Stimulated activated effector memory CD8-positive, alpha-beta T cell treated with anti-CD3 and anti-CD28 coated beads, Interleukin-12 subunit alpha, Interleukin-12 subunit beta, amount 100 ng/mL, for 72 hours (primary cell): Measurements from ENCODE around the gene FAM184A.

Experiments used
- ATAC-seq: fragments of 150-1000 bp; cut with Tn5 transposase; 2 replicates; pipeline ENCODE4 v1.10.0; 2021
- DNase-seq, 2 donors: peaks; one replicate each; pipeline ENCODE4 v3.0.0; 2021 to 2022; ENCODE audit warnings: low spot score in 2 of 2
- H3K27ac Mint-ChIP-seq: one replicate; pipeline ENCODE4 v1.8.0; 2022; ENCODE audit warnings: mild to moderate bottlenecking, mixed read lengths
- H3K36me3 Mint-ChIP-seq: one replicate; pipeline ENCODE4 v1.8.0; 2022; ENCODE audit warnings: mild to moderate bottlenecking, mixed read lengths
- H3K4me1 Mint-ChIP-seq: one replicate; pipeline ENCODE4 v1.8.0; 2022; ENCODE audit warnings: mixed read lengths
- H3K4me3 Mint-ChIP-seq: one replicate; pipeline ENCODE4 v1.8.0; 2022; ENCODE audit warnings: mild to moderate bottlenecking, mixed read lengths
- H3K9me3 Mint-ChIP-seq: one replicate; pipeline ENCODE4 v1.8.0; 2022; ENCODE audit warnings: mixed read lengths

The FAM184A gene

DNA sequence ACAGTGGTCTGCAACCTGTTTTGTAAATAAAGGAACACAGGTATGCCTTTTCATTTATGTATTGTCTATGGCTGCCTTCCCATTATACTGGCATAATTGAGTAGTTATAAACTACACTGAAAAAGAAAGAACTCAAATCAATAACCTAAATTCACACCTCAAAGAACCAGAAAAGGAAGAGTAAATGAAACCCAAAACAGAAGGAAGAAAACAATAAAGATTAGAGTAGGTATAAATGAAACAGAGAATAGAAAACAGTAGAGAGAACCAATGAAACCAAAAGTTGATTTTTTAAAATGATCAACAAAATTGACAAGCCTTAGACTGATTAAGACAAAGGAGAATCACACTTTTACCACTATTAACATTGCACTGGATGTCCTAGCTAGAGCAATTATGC lies 34.7 kb downstream of the FAM184A start:
- ATAC-seq (peak; percentile 37), DNase-seq (no peak)
- Mint-ChIP-seq H3K9me3 (no peaks in the 10 kb centered on the region), H3K27ac (no peak overlapping the region), H3K4me1 (peaks cover 6% of the 10 kb centered on the region), H3K36me3 (no peaks in the 10 kb centered on the region), H3K4me3 (no peak overlapping the region)

DNA sequence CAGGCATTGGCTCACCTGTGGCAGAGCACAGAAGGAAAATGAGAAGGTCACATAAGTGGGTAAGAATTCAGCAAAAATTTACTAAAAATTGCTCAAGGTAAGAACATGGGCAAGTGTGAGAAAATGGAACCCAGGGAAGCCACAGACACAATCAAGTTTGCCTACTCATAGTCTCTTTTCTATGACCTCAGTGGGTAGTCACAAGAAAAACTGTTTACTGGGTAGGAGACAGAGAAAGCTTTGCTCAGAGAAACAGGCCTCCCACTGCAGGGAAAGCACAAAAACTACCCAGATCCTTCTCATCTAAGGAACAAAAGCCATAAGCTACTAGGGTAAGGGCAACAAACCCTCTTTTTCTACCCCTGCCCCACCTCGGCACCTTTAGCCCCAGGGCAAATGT lies 35.2 kb downstream of the FAM184A start:
- no peak overlapping the region for H3K27ac Mint-ChIP-seq
- no peaks in the 10 kb centered on the region for H3K9me3 Mint-ChIP-seq
- no peak for DNase-seq
- no peaks in the 10 kb centered on the region for H3K36me3 Mint-ChIP-seq
- H3K4me3 Mint-ChIP-seq, result no peak overlapping the region
- ATAC-seq, result peak; percentile 93
- H3K4me1 Mint-ChIP-seq, result peaks cover 6% of the 10 kb centered on the region

DNA sequence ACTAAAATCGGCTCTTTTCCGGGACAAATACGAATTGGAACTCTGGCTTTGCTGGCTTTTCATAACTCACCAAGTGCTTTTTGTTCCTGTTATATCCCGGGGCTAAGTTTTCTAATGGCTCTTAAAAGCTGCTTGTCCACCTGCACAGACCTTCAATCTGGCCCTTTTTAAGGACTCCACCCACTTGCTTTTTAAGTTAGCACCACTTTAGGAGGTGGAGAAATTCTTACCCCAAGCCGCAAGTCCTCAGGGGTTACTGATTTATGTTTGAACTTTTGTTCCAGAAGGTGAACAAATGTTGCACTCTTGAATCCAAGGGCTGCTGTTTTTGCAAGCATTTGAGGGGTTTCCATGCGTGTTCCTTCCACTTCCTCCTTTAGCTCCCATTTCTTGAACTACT lies 37.8 kb downstream of the FAM184A start:
- Mint-ChIP-seq H3K4me3 (no peak overlapping the region), H3K4me1 (peaks cover 6% of the 10 kb centered on the region), H3K9me3 (no peaks in the 10 kb centered on the region), H3K27ac (no peak overlapping the region), H3K36me3 (no peaks in the 10 kb centered on the region)
- no peak for DNase-seq
- ATAC-seq, result no peak

DNA sequence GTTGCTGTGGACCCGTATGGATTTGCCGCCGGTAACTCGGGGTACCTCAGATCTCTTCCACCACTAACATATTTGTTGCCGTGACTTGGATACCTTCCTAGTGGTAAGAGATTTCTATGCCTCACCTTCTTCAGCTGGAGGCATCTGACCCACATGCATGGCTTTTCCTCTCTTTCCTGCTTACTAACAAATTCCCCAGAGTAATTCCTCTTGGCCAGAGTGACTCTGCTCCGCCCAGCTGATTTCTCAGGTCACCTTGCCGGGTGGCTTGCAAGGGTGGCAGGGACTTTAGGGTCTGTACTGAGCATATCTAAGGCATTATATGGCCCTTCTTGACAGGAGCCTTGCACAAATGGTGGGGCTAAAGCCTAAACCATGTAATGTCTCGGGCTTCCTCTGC lies 38.2 kb downstream of the FAM184A start:
- no peak overlapping the region for H3K4me3 Mint-ChIP-seq
- ATAC-seq, result no peak
- H3K27ac Mint-ChIP-seq, result no peak overlapping the region
- DNase-seq, result no peak
- no peaks in the 10 kb centered on the region for H3K9me3 Mint-ChIP-seq
- H3K4me1 Mint-ChIP-seq, result peaks cover 6% of the 10 kb centered on the region
- no peaks in the 10 kb centered on the region for H3K36me3 Mint-ChIP-seq

DNA sequence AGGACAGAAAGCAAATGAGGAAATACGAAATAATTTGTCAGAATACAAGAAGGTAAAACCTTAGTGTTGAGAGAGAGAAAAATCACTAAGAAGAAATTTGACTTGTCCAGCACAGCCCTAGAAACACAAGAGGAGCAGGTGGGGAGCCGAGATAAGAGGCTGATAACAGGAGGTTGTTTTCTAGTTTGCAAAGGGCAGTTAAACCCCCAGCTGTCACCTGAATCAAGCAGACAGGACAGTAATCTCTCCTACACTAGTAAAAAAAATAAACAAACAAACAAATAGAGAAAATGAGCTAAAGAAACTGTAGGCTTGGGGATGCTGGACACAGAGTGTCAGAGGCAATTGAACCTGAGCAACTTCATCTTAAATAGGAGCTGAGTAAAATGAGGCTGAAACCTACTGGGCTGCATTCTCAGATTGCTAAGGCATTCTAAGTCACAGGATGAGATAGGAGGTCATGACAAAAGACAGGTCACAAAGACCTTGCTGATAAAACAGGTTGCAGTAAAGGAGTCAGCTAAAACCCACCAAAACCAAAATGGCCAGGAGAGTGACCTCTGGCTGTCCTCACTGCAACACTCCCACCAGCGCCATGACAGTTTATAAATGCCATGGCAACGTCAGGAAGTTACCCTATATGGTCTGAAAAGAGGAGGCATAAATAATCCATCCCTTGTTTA lies 40.4 kb downstream of the FAM184A start:
- no peak for DNase-seq
- ATAC-seq, result no peak
- H3K9me3 Mint-ChIP-seq, result no peaks in the 10 kb centered on the region
- H3K27ac Mint-ChIP-seq, result no peak overlapping the region
- no peak overlapping the region for H3K4me3 Mint-ChIP-seq
- no peaks in the 10 kb centered on the region for H3K36me3 Mint-ChIP-seq
- H3K4me1 Mint-ChIP-seq, result no peaks in the 10 kb centered on the region

DNA sequence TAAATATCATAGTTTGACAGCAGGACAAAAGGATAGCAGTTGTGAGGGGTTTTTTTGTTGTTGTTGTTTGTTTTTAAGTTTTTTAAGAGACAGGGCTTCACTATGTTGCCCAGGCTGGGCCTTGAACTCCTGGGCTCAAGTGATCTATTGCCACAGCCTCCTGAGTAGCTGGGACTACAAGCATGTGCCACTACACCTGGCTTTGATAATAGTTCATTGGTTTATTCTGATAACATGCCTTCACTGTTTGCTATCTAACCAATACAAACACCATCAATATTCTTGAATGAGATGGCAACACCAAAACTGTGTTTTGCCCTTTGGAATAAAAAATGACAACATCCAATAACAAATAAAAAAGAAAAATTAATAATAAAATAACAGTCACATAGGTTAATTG lies 41.2 kb downstream of the FAM184A start:
- Mint-ChIP-seq H3K36me3 (no peaks in the 10 kb centered on the region), H3K4me1 (no peaks in the 10 kb centered on the region), H3K4me3 (no peak overlapping the region), H3K9me3 (no peaks in the 10 kb centered on the region), H3K27ac (no peak overlapping the region)
- DNase-seq (no peak), ATAC-seq (no peak)

DNA sequence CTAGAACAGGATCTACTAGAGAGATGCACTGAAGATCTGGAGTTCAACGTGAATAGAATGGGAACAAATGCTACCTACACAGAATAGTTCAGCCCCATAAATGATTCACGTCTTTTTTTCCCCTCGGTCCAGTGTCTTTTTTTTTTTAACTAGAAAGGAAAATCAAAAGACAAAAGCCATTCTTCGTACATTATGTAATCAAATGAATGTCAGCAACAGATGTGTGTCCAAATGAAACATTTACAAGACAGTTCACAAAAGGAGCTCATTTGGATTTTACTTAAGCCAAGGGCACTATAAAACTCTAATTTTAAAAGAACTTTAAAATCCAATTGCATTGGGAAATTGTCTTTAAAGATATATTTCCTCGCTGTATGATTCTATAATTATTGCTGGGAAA lies 42.4 kb downstream of the FAM184A start:
- no peak for DNase-seq
- Mint-ChIP-seq H3K4me1 (no peaks in the 10 kb centered on the region), H3K36me3 (no peaks in the 10 kb centered on the region), H3K27ac (no peak overlapping the region), H3K9me3 (no peaks in the 10 kb centered on the region), H3K4me3 (no peak overlapping the region)
- ATAC-seq, result no peak

DNA sequence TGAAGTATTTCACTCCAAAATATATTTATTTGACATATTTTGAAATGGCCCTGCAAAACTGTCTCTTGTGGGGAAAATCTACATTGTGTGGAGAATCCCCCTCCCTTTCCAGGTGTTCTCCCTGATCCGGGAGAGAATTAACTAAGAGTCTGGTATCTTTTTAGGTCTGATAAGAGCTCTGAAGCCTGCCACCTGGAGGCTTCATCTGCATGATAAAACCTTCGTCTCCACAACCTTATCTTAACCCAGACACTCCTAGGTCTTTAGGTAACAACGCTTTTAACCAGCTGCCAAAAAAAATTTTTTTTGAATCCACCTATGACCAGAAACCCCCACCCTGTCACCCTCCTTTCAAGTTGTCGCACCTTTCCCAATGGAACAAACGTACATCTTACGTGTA lies 43.0 kb downstream of the FAM184A start:
- Mint-ChIP-seq H3K4me1 (no peaks in the 10 kb centered on the region), H3K9me3 (no peaks in the 10 kb centered on the region), H3K4me3 (no peak overlapping the region), H3K27ac (no peak overlapping the region), H3K36me3 (no peaks in the 10 kb centered on the region)
- no peak for DNase-seq
- no peak for ATAC-seq

DNA sequence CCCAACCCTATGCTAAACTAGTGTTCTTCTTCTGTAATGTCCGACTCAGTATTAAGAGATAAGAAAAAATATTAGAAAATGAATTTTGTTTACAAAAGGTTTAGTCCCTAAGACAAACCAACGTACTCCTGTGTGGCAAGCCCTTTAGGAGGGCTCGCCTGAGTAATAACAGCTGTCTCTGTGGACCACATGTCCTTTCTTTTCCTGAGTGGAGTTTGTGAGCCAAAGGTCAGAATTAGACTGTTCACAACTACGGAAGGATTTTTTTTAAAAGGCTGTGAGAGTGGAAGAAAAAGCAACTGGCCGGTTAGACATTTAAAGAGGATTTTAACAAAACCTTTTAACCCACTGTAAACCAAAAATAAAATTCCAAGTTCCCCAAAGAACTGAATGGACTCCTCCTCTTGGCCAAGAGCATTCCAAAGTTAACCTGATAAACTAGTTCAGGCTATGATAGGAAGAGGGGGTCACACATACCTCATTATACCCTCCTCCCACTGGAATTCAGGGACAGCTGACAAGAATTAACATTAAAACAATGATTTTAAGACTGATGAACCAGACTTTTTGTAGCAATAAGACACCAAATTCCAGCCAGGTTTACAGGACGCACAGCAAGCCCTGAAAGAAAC lies 43.5 kb downstream of the FAM184A start:
- no peak for ATAC-seq
- Mint-ChIP-seq H3K27ac (no peak overlapping the region), H3K4me3 (no peak overlapping the region), H3K36me3 (no peaks in the 10 kb centered on the region), H3K9me3 (no peaks in the 10 kb centered on the region), H3K4me1 (no peaks in the 10 kb centered on the region)
- DNase-seq, result no peak

DNA sequence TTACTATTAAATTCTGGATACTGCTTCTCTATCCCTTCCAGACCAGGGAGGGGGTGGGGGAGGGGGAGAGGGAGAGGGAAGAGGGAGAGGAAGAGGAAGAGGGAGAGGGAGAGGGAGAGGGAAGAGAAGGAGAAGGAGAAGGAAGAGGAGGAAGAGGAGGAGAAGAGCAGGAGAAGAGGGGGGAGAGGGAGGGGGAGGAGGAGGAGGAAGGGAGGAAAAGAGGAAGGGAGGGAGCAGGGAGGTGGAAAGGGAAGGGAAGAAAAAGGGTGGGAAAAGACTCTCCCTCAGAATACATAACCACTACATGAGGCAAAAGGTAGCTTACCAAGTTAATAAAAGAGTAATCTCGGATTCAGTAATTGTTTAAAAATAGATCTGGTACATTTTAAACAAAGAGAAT lies 46.0 kb downstream of the FAM184A start:
- Mint-ChIP-seq H3K4me3 (no peak overlapping the region), H3K4me1 (no peaks in the 10 kb centered on the region), H3K9me3 (no peaks in the 10 kb centered on the region), H3K36me3 (no peaks in the 10 kb centered on the region), H3K27ac (no peak overlapping the region)
- ATAC-seq (no peak), DNase-seq (no peak)

DNA sequence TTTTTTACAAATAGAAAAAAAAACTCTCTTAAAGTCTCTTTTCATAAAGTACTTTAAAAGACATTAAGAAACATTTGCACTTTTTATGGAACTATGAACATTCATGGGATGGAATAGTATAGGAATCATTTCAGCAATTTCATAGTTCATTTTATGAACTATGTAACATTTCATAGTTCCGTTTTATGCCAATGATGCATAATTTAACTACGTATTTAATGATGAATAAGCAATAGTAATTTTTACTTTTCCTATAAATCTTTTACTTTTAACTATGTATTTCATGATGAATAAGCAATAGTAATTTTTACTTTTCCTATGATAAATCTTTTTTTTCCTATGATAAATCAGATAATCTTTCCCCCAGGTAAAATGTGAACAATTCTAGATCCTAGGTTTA lies 47.7 kb downstream of the FAM184A start:
- no peak for DNase-seq
- ATAC-seq, result no peak
- Mint-ChIP-seq H3K4me1 (no peaks in the 10 kb centered on the region), H3K4me3 (no peak overlapping the region), H3K36me3 (no peaks in the 10 kb centered on the region), H3K27ac (no peak overlapping the region), H3K9me3 (no peaks in the 10 kb centered on the region)

DNA sequence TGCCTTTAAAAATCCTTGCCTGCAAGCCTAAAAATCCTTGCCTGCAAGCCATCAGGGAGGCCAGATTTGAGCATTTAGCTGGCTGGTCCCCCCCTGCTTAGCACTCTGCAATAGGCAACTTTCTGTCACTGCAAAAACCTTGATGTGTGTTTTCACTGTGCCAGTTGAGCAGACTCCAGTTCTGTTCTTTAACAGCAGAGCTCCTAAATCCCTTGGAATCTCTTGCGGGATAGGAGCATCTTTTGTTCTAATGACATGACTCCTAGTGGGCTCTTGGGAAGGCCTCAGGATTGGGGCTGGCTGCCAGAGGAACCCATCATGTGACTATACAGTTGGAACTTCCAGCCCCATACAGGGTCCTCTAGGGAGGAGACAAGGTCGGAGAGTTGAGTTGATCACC lies 50.4 kb downstream of the FAM184A start:
- Mint-ChIP-seq H3K36me3 (no peaks in the 10 kb centered on the region), H3K27ac (no peak overlapping the region), H3K4me1 (no peaks in the 10 kb centered on the region), H3K4me3 (no peak overlapping the region), H3K9me3 (no peaks in the 10 kb centered on the region)
- ATAC-seq, result no peak
- DNase-seq, result no peak

DNA sequence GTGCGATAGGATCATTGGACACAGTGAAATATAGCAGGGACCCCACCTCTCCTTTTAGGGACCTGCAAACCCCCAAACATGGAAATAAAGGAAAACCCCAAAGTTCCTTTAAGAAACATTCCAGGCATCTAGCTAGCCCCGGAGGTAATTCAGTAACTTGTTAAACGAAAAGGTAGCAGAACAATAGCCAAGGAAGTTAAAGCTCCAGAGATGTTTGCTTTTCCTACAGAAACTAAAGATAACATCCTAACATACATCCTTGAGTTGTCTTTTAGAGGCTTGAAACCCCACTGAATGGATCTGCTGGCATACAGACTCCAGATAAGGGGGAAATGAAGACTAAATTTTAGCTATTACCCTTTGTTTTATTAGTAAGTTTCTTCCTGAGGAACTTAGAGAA lies 51.0 kb downstream of the FAM184A start:
- H3K4me3 Mint-ChIP-seq, result no peak overlapping the region
- no peak for ATAC-seq
- DNase-seq, result no peak
- H3K4me1 Mint-ChIP-seq, result no peaks in the 10 kb centered on the region
- no peak overlapping the region for H3K27ac Mint-ChIP-seq
- no peaks in the 10 kb centered on the region for H3K9me3 Mint-ChIP-seq
- no peaks in the 10 kb centered on the region for H3K36me3 Mint-ChIP-seq

DNA sequence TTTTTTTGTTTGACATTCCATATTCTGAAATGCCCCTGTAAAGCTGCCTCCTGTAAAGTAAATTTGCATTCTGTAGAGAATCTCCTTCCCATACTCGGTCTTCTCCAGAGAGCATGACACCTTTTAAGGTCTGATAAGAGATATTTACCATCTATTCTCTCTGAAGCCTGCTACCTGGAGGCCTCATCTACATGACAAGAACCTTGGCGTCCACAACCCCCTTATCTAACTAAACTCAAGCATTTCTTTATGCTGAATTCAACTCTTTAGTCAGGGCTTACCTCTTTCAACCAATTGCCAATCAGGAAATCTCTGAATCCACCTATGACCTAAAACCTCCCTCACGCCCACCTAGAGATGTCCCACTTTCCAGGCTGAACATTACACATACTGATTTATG lies 51.6 kb downstream of the FAM184A start:
- Mint-ChIP-seq H3K9me3 (no peaks in the 10 kb centered on the region), H3K27ac (no peak overlapping the region), H3K36me3 (no peaks in the 10 kb centered on the region), H3K4me3 (no peak overlapping the region), H3K4me1 (no peaks in the 10 kb centered on the region)
- DNase-seq (no peak), ATAC-seq (no peak)

DNA sequence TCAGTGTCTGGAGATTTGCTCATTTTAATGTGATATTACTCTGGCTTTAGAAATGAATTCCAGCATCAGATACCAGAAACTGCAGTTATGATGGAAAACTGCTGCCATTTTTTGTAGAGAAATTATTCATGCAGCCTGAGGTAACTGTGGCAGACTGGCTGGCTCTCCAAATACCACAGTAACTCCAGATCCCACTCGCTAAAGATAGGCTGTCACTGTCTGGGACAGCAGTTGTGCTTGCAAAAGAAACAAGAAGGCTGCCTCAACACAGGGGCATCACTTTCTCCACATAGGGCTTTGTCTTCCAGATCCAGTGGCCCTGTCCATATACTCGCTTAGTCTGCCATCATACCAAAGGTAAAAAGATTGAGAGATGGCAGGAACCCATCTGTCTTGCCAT lies 52.7 kb downstream of the FAM184A start:
- no peak for DNase-seq
- H3K27ac Mint-ChIP-seq, result no peak overlapping the region

DNA sequence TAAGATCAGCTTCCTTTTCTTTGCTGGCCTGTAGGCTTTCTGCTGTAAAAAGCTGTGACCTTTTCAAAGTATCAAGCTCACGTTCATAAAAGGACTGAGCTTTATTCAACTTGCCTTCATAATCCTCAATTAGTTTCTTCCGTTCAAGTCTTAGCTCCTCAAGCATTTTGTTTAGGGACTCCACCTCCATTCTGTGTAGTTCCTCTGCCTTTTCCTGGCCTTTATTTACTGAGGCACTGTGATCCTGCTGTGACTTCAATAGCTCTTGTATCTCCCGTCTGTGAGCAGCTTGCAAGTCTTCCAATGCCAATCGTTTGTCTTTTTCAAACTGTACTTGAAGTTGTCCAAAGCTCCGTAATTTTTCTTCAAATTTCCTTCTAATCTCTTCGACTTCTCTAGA lies 54.4 kb downstream of the FAM184A start:
- no peaks in the 10 kb centered on the region for H3K9me3 Mint-ChIP-seq
- ATAC-seq (no peak), DNase-seq (no peak)
- H3K4me1 Mint-ChIP-seq, result no peaks in the 10 kb centered on the region
- no peak overlapping the region for H3K27ac Mint-ChIP-seq
- no peak overlapping the region for H3K4me3 Mint-ChIP-seq
- H3K36me3 Mint-ChIP-seq, result no peaks in the 10 kb centered on the region

More for the DNA sequence above, 52.7 kb downstream of the FAM184A start:
- Mint-ChIP-seq H3K4me1 (no peaks in the 10 kb centered on the region), H3K4me3 (no peak overlapping the region), H3K36me3 (no peaks in the 10 kb centered on the region), H3K9me3 (no peaks in the 10 kb centered on the region)
- ATAC-seq, result no peak

DNA sequence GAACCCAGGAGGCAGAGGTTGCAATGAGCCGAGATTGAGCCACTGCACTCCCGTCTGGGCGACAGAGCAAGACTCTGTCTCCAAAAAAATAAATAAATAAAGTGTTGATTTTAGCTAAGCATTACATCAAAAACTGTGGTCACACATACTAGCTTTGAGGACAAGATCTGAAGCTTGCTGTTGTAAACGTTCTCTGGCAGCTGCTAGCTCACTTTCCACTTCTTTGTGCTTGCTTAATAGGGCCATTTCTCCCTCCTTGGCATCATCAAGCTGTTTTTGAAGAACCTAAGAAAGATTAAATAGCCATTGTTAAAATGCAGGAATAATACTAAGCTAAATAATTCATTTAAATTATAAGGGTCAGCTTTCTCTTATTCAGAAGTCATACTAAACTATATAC lies 55.7 kb downstream of the FAM184A start:
- DNase-seq (no peak), ATAC-seq (no peak)
- Mint-ChIP-seq H3K4me3 (no peak overlapping the region), H3K9me3 (no peaks in the 10 kb centered on the region), H3K4me1 (no peaks in the 10 kb centered on the region), H3K36me3 (no peaks in the 10 kb centered on the region), H3K27ac (no peak overlapping the region)
